ENCODE results near the gene PLPP3.

DNA sequence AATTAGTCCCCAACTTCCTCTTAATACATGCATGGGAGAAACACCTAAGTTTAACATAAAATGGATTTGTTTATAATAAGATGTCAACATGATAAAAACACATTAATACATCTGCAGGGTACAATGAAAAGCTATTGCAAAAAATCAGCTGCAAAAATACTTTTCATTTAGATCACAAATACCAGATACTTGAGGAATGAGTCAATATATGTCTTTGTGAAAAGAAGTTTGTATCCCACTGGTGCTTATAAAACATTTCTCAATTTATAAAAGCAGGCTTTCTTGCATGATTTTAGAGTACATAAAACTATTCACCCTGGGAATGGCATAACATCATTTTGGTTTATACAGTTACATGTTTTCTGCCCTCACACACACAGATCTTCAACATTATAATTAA is 47.2 kb upstream of the PLPP3 start:
- TF ChIP-seq ZNF24 (IDR thresholded peaks at IDR 0.05) (no peak), YY1 (IDR thresholded peaks at IDR 0.05; ENCODE audit: borderline replicate concordance in 1 of 3, control insufficient read depth in 1 of 3, extremely low read depth in 1 of 3, insufficient read depth in 3 of 3, insufficient read length in 1 of 3, insufficient replicate concordance in 2 of 3, low read depth in 1 of 3, low read length in 2 of 3) (no peak), KAT7 (CRISPR knock-in tag; IDR thresholded peaks at IDR 0.05; ENCODE audit: borderline replicate concordance) (no peak)
